ES-I3 (cell line): Measurements from ENCODE around the gene DCBLD2.

Source experiments
- H3K36me3 ChIP-seq: 2 replicates; pipeline ENCODE4 v1.6.1; 2013; ENCODE audit warnings: mild to moderate bottlenecking, low read length, control low read depth, moderate library complexity; ENCODE audit not compliant: insufficient read depth
- H3K4me1 ChIP-seq: 2 replicates; pipeline ENCODE4 v1.6.1; 2013; ENCODE audit warnings: mild to moderate bottlenecking, control low read depth, low read length; ENCODE audit not compliant: insufficient read depth
- H3K9ac ChIP-seq: 2 replicates; pipeline ENCODE4 v1.6.1; 2013; ENCODE audit warnings: low read depth, mild to moderate bottlenecking, low read length, moderate library complexity
- H3K9me3 ChIP-seq: 2 replicates; pipeline ENCODE4 v1.6.1; 2013; ENCODE audit warnings: mild to moderate bottlenecking, low read length, moderate library complexity; ENCODE audit not compliant: control insufficient read depth, insufficient read depth

Gene DCBLD2

GRCh38 chr3:98901392-98902350 is at the start of gene DCBLD2:
Gene DCBLD2 (minus strand): TSS chr3:98901695. CDS start chr3:98901326, 369 bp downstream.
- Histone ChIP-seq H3K4me1 (peaks cover 10% of the 10 kb centered on the region; the same call in 1 of the 2 replicates), H3K36me3 (no peaks in the 10 kb centered on the region), H3K9me3 (no peaks in the 10 kb centered on the region), H3K9ac (peak within 1 kb of the TSS; percentile 93)

GRCh38 chr3:98945666-98946065 is 44.2 kb upstream of the DCBLD2 start:
- Histone ChIP-seq H3K9me3 (no peaks in the 10 kb centered on the region), H3K9ac (no peak overlapping the region), H3K4me1 (no peaks in the 10 kb centered on the region), H3K36me3 (no peaks in the 10 kb centered on the region)

GRCh38 chr3:98945101-98945524 is 43.6 kb upstream of the DCBLD2 start:
- H3K4me1 ChIP-seq: no peaks in the 10 kb centered on the region
- H3K9ac ChIP-seq: no peak overlapping the region
- no peaks in the 10 kb centered on the region for H3K36me3 ChIP-seq
- H3K9me3 ChIP-seq: no peaks in the 10 kb centered on the region

DNA sequence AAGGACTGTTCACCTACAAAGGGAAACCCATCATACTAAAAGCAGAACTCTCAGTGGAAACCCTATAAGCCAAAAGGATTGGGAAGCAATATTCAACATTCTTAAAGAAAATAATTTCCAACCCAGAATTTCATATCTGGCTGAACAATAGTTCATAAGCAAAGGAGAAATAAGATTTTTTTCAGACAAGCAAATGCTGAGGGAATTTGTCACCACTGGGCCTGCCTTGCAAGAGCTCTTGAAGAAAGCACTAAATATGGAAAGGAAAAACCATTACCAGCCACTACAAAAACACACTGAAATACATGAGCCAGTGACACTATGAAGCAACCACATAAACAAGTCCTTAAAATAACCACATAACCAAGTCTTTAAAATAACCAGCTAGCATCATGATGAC is 28.9 kb upstream of the DCBLD2 start:
- Histone ChIP-seq H3K9ac (no peak overlapping the region), H3K36me3 (no peaks in the 10 kb centered on the region), H3K4me1 (no peaks in the 10 kb centered on the region), H3K9me3 (no peaks in the 10 kb centered on the region; the same call in 1 of the 2 replicates)

GRCh38 chr3:98921957-98922356 is 20.5 kb upstream of the DCBLD2 start:
- Histone ChIP-seq H3K36me3 (no peaks in the 10 kb centered on the region), H3K4me1 (no peaks in the 10 kb centered on the region), H3K9ac (no peak overlapping the region), H3K9me3 (no peaks in the 10 kb centered on the region)

- Histone ChIP-seq H3K9me3 (no peaks in the 10 kb centered on the region), H3K4me1 (no peaks in the 10 kb centered on the region)
Observed at GRCh38 chr3:98920166-98920565, 18.7 kb upstream of the DCBLD2 start.

GRCh38 chr3:98918586-98918985 is 17.1 kb upstream of the DCBLD2 start:
- no peaks in the 10 kb centered on the region for H3K9me3 ChIP-seq

More at GRCh38 chr3:98920166-98920565, 18.7 kb upstream of the DCBLD2 start:
- no peak overlapping the region for H3K9ac ChIP-seq
- no peaks in the 10 kb centered on the region for H3K36me3 ChIP-seq

GRCh38 chr3:98917608-98918007 is 16.1 kb upstream of the DCBLD2 start:
- no peak overlapping the region for H3K9ac ChIP-seq
- H3K9me3 ChIP-seq: no peaks in the 10 kb centered on the region
- no peaks in the 10 kb centered on the region for H3K36me3 ChIP-seq
- H3K4me1 ChIP-seq: no peaks in the 10 kb centered on the region

More at GRCh38 chr3:98918586-98918985, 17.1 kb upstream of the DCBLD2 start:
- Histone ChIP-seq H3K4me1 (no peaks in the 10 kb centered on the region), H3K9ac (no peak overlapping the region), H3K36me3 (no peaks in the 10 kb centered on the region)

DNA sequence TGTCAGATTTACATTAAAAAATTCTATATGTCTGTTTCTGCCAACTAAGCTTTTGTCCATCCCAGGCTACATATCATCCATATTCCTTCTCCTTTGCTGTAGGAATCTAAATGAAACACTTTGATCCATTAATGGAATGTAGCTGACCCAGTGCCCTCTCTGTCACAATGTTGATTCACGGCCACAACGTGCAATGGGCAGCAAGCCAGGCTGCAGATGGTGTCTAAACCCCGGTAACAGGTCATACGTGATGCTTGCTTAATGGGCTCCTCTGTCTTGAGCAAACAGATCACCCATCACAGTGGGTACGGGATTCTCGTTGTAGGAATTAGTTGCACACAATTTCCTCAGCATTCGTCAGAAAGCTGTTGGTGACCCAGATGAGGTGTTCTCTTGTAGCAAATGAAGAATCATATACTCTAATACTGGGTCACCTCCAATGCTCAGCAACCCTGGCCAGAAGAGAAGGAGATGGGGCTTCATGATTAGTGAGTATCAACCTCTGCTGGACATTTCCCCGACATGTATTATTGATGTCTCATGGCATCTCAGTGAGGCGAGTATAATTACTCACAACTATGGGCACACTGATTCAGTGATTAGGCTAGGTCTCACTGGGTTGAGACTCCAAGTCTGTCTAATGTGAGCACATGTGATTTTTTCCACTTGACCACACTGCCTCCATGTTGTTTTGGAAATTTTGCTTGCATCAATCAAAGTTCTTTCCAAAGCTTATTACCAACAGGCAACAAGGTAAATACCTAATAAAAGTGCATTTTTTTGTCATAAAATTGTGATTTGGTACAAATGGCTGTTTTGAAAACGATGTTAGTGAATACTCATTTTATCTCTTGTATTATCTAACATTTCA is 12.9 kb upstream of the DCBLD2 start:
- Histone ChIP-seq H3K9me3 (no peaks in the 10 kb centered on the region; the same call in 1 of the 2 replicates), H3K9ac (no peak overlapping the region), H3K4me1 (no peaks in the 10 kb centered on the region), H3K36me3 (no peaks in the 10 kb centered on the region)

- no peaks in the 10 kb centered on the region for H3K4me1 ChIP-seq
- no peaks in the 10 kb centered on the region; the same call in 1 of the 2 replicates for H3K9me3 ChIP-seq
- H3K36me3 ChIP-seq: no peaks in the 10 kb centered on the region
- no peak overlapping the region for H3K9ac ChIP-seq
Observed at GRCh38 chr3:98912448-98912847, 11.0 kb upstream of the DCBLD2 start.

GRCh38 chr3:98906230-98906629 is 4.7 kb upstream of the DCBLD2 start:
- Histone ChIP-seq H3K9ac (no peak overlapping the region), H3K9me3 (no peaks in the 10 kb centered on the region; the same call in 1 of the 2 replicates), H3K36me3 (no peaks in the 10 kb centered on the region), H3K4me1 (peaks cover 4% of the 10 kb centered on the region; the same call in 1 of the 2 replicates)

DNA sequence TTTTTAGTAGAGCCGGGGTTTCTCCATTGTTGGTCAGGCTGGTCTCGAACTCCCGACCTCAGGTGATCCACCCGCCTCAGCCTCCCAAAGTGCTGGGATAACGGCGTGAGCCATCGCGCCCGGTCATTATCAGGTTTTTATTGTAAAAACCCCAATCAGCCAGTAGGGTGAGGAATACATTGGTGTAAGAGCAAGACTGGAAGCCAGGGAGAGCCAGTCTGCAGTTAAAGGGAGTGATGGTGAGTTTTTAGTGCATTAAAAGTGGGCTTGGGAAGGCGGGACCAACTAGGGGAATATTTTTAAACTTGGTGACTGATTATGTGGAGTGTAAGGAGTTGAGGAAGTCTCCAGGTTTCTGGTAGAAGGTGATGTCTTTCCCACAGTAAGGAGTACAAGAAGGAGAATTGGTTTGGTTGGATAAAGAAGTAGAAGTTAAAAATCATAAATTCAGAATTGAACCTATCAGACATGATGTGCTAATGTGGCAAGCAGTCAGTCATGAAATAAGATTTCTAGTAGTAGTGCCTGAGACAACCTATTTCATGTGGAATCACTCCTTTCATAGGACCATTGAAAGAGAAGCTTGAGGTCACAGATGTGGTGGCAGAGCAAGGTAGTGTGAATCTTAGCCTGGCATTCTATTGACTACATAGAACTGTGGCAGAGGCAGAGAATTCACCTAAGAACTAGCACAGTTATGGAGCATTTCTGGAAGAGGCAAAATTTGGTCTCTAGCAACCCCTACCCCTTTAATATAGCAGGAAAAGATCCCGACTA is 2.4 kb upstream of the DCBLD2 start:
- Histone ChIP-seq H3K9me3 (no peaks in the 10 kb centered on the region), H3K36me3 (no peaks in the 10 kb centered on the region), H3K9ac (no peak overlapping the region), H3K4me1 (peaks cover 10% of the 10 kb centered on the region; the same call in 1 of the 2 replicates)

GRCh38 chr3:98903099-98903498 is 1.6 kb upstream of the DCBLD2 start:
- H3K36me3 ChIP-seq: no peaks in the 10 kb centered on the region
- peaks cover 10% of the 10 kb centered on the region; the same call in 1 of the 2 replicates for H3K4me1 ChIP-seq
- no peak overlapping the region for H3K9ac ChIP-seq
- no peaks in the 10 kb centered on the region for H3K9me3 ChIP-seq

- Histone ChIP-seq H3K4me1 (peaks cover 10% of the 10 kb centered on the region; the same call in 1 of the 2 replicates), H3K9me3 (no peaks in the 10 kb centered on the region), H3K9ac (peak overlapping the region; percentile 68), H3K36me3 (no peaks in the 10 kb centered on the region)
Observed at GRCh38 chr3:98902351-98902740, 851 bp upstream of the DCBLD2 start.
